Ovary (tissue), 3 donors: ENCODE measurements around the gene HYI.
"Not testable (repeated sequence)": the region's sequence is repeated elsewhere in the genome, so short reads cannot be mapped to it uniquely, and the experiment has no call there.

Experiments used
- CTCF ChIP-seq, 3 donors: fragments of 450-650 bp in 2 of 3; fragments of 200-600 bp in 1 of 3; IDR thresholded peaks; one replicate each; pipeline versions ENCODE4 v1.5.1 to v1.8.0; 2016 to 2022; ENCODE audit warnings: antibody characterized with exemption in 3 of 3, mild to moderate bottlenecking in 1 of 3
- EP300 ChIP-seq: sonication (generic); formaldehyde crosslinking; IDR thresholded peaks from one replicate; pipeline ENCODE4 v1.6.1; 2017; ENCODE audit warnings: antibody characterized with exemption
- donor health status: DM: no; HTN: no; CAD: no.

- not testable (repeated sequence) for TF ChIP-seq CTCF (IDR thresholded peaks at IDR 0.05); EP300
These were observed 4.6 kb upstream of the HYI start for GRCh38 chr1:43458379-43458778.
